SK-N-SH (cell line): ENCODE results near the gene DSCAM. TPM values are rescaled to one million over a fixed set of nuclear protein-coding genes. Genes with fewer than 3 reads are reported as not detected.

Source experiments
- CTCF ChIA-PET: fragments of 300-600, 350-600 bp; formaldehyde crosslinking; extraction: SDS; loops from one replicate; lab custom pipeline; 2021; lab: Yijun Ruan, JAX
- POLR2A ChIA-PET: fragments of 350-600 bp; sonication (Branson Sonifier 250); formaldehyde crosslinking; extraction: SDS; loops from one replicate; lab custom pipeline; 2020; ENCODE audit warnings: antibody characterized with exemption, inconsistent platforms; lab: Yijun Ruan, JAX
- DNase-seq: peaks from one replicate; pipeline ENCODE4 v3.0.0; 2012
- H2AFZ ChIP-seq: fragments of 200-600 bp; sonication (generic); 2 replicates; pipeline ENCODE4 v1.8.1; 2016; ENCODE audit warnings: antibody characterized with exemption, mild to moderate bottlenecking, low read depth
- H3F3A ChIP-seq: fragments of 200-600 bp; sonication (generic); replicated peaks from 2 replicates; pipeline ENCODE3; 2016; ENCODE audit warnings: antibody characterized with exemption, mild to moderate bottlenecking; ENCODE audit not compliant: insufficient read depth
- H3K27ac ChIP-seq, 2 experiments: fragments of 200-500 bp in 1 of 2; fragments of 200-600 bp in 1 of 2; sonication (Bioruptor generic) in 1 of 2; sonication (generic), shearing (Covaris generic) in 1 of 2; 2 replicates each; pipeline versions ENCODE4 v1.5.1 to v1.6.1; 2014 to 2016; ENCODE audit warnings: low read depth in 2 of 2, inconsistent platforms in 1 of 2, low read length in 1 of 2, mild to moderate bottlenecking in 1 of 2, mixed read lengths in 1 of 2
- H3K27me3 ChIP-seq: fragments of 200-600 bp; sonication (generic), shearing (Covaris generic); 2 replicates; pipeline ENCODE4 v1.6.1; 2016; ENCODE audit warnings: mixed run types; ENCODE audit not compliant: insufficient read depth
- H3K36me3 ChIP-seq, 2 experiments: fragments of 200-500 bp in 1 of 2; fragments of 200-600 bp in 1 of 2; sonication (Bioruptor generic) in 1 of 2; sonication (generic) in 1 of 2; replicated peaks in 1 of 2; 2 replicates each; pipeline versions ENCODE3 to v1.5.1; 2014 to 2016; ENCODE audit warnings: low read length in 1 of 2, mild to moderate bottlenecking in 1 of 2; ENCODE audit not compliant: insufficient read depth in 2 of 2, control insufficient read depth in 1 of 2
- H3K4me1 ChIP-seq, 2 experiments: fragments of 200-500 bp in 1 of 2; fragments of 200-600 bp in 1 of 2; sonication (Bioruptor generic) in 1 of 2; sonication (generic), shearing (Covaris generic) in 1 of 2; 2 replicates each; pipeline versions ENCODE4 v1.5.1 to v1.6.1; 2014 to 2016; ENCODE audit warnings: low read depth in 1 of 2, low read length in 1 of 2, mixed run types in 1 of 2; ENCODE audit not compliant: insufficient read depth in 2 of 2, control insufficient read depth in 1 of 2
- H3K4me2 ChIP-seq: fragments of 200-600 bp; sonication (generic), shearing (Covaris generic); 2 replicates; pipeline ENCODE4 v1.6.1; 2017; ENCODE audit warnings: mixed run types
- H3K4me3 ChIP-seq, 2 experiments: fragments of 200-500 bp in 1 of 2; fragments of 200-600 bp in 1 of 2; sonication (Bioruptor generic) in 1 of 2; sonication (generic), shearing (Covaris generic) in 1 of 2; 2 replicates each; pipeline versions ENCODE4 v1.5.1 to v1.8.1; 2014 to 2016; ENCODE audit warnings: low read depth in 2 of 2, inconsistent platforms in 1 of 2, low read length in 1 of 2, mild to moderate bottlenecking in 1 of 2, mixed read lengths in 1 of 2, moderate library complexity in 1 of 2
- H3K79me2 ChIP-seq: fragments of 200-600 bp; sonication (generic); 2 replicates; pipeline ENCODE4 v1.8.1; 2017; ENCODE audit warnings: mild to moderate bottlenecking; ENCODE audit not compliant: insufficient read depth
- H3K9ac ChIP-seq: fragments of 200-600 bp; sonication (generic); 2 replicates; pipeline ENCODE4 v1.6.1; 2017; ENCODE audit warnings: mixed run types
- H3K9me2 ChIP-seq: fragments of 200-600 bp; sonication (generic); 2 replicates; pipeline ENCODE4 v1.6.1; 2017; ENCODE audit warnings: mixed run types
- H3K9me3 ChIP-seq: fragments of 200-600 bp; sonication (generic); 2 replicates; pipeline ENCODE4 v1.6.1; 2017; ENCODE audit warnings: mixed run types, mild to moderate bottlenecking, moderate library complexity
- H4K20me1 ChIP-seq: fragments of 200-600 bp; sonication (generic); 2 replicates; pipeline ENCODE4 v1.6.1; 2017; ENCODE audit warnings: mild to moderate bottlenecking, mixed run types; ENCODE audit not compliant: insufficient read depth
- CHD2 ChIP-seq: fragments of 150-350 bp; IDR thresholded peaks from 2 replicates; pipeline ENCODE4 v1.6.1; 2018; ENCODE audit warnings: low read length; ENCODE audit not compliant: partially characterized antibody
- EP300 ChIP-seq, 2 experiments: IDR thresholded peaks; 2 replicates each; pipeline versions ENCODE4 v1.4.0 to v1.6.1; 2012; ENCODE audit warnings: borderline replicate concordance in 1 of 2, low read depth in 1 of 2, low read length in 1 of 2
- GATA2 ChIP-seq: sonication (generic); formaldehyde crosslinking; IDR thresholded peaks from 2 replicates; pipeline ENCODE4 v1.5.0; 2020; ENCODE audit warnings: mild to moderate bottlenecking, missing genetic modification reagents
- IRF3 ChIP-seq: fragments of 150-350 bp; IDR thresholded peaks from 2 replicates; pipeline ENCODE4 v1.6.1; 2016; ENCODE audit warnings: mild to moderate bottlenecking, low read depth, low read length
- MXI1 ChIP-seq: IDR thresholded peaks from 2 replicates; pipeline ENCODE4 v1.6.1; 2012; ENCODE audit warnings: mild to moderate bottlenecking, low read depth, low read length, improper control_type of control experiment
- NFIC ChIP-seq: IDR thresholded peaks from 2 replicates; pipeline ENCODE4 v1.4.0; 2012; ENCODE audit warnings: borderline replicate concordance
- RAD21 ChIP-seq: IDR thresholded peaks from 2 replicates; pipeline ENCODE4 v1.6.1; 2012; ENCODE audit warnings: mild to moderate bottlenecking, low read length
- RCOR1 ChIP-seq: fragments of 150-350 bp; IDR thresholded peaks from 2 replicates; pipeline ENCODE4 v1.6.1; 2017; ENCODE audit warnings: antibody characterized with exemption, low read length
- REST ChIP-seq: IDR thresholded peaks from 2 replicates; pipeline ENCODE4 v1.6.1; 2012; ENCODE audit warnings: mild to moderate bottlenecking, low read depth, low read length, moderate library complexity
- RFX5 ChIP-seq: IDR thresholded peaks from 2 replicates; pipeline ENCODE4 v1.6.1; 2012; ENCODE audit warnings: mild to moderate bottlenecking, improper control_type of control experiment, low read length
- RXRA ChIP-seq: IDR thresholded peaks from 2 replicates; pipeline ENCODE4 v1.4.0; 2012; ENCODE audit warnings: low read depth, mild to moderate bottlenecking, borderline replicate concordance
- SIN3A ChIP-seq: IDR thresholded peaks from 2 replicates; pipeline ENCODE4 v1.6.1; 2012; ENCODE audit warnings: low read depth, mild to moderate bottlenecking, low read length, moderate library complexity, borderline replicate concordance
- TAF1 ChIP-seq: IDR thresholded peaks from 2 replicates; pipeline ENCODE4 v1.6.1; 2012; ENCODE audit warnings: low read depth, mild to moderate bottlenecking, low read length, moderate library complexity, borderline replicate concordance
- TCF12 ChIP-seq: IDR thresholded peaks from 2 replicates; pipeline ENCODE4 v1.4.0; 2012
- ZBTB33 ChIP-seq: IDR thresholded peaks from 2 replicates; pipeline ENCODE4 v1.4.0; 2012; ENCODE audit warnings: low read depth, borderline replicate concordance
- WGBS: methylation state at CpG from one replicate; pipeline ENCODE4 v1.1.6; 2017; ENCODE audit warnings: low lambda C conversion rate; 5-methylcytosine and 5-hydroxymethylcytosine counted together
- polyA plus RNA-seq, 3 experiments: library from polyadenylated mRNA; depleted of rRNA; stranded (reverse); fragments of >200 nt; gene quantifications; 2 replicates each; pipeline ENCODE4 v1.2.3, GENCODE V29; 2012

The DSCAM gene
- polyA plus RNA-seq, 1 of the 3 experiments (the other 2 are of a cell fraction) = not detected

- TF ChIP-seq SIN3A (no peak), RAD21 (no peak), MXI1 (no peak), IRF3 (no peak), EP300 (IDR thresholded peaks at IDR 0.05; ENCODE audit: borderline replicate concordance in 1 of 2, low read depth in 1 of 2, low read length in 1 of 2) (no peak), TAF1 (no peak), REST (no peak), RXRA (no peak)
Observed at GRCh38 chr21:40706806-40707655, 139.9 kb downstream of the DSCAM start (continued).

- Histone ChIP-seq H3K9ac (no peak overlapping the region), H3K4me1 (no peaks in the 10 kb centered on the region), H3K27ac (no peak overlapping the region), H3K79me2 (no peaks in the 10 kb centered on the region), H3K27me3 (no peaks in the 10 kb centered on the region), H4K20me1 (no peaks in the 10 kb centered on the region), H3K4me3 (no peak overlapping the region), H3K9me3 (no peaks in the 10 kb centered on the region; the same call in 1 of the 2 replicates), H3F3A (no peaks in the 10 kb centered on the region), H3K36me3 (no peaks in the 10 kb centered on the region), H2AFZ (no peak overlapping the region), H3K4me2 (no peak overlapping the region), H3K9me2 (0 out of 2 replicates have a peak, but pooled peaks cover 2% of the 10 kb centered on the region)
- ChIA-PET CTCF (no interaction called here), POLR2A (no interaction called here)
- WGBS = 42% methylated on average over 1 of the region's 1 CpG
- DNase-seq = no peak
- TF ChIP-seq TAF1 = no peak
- no peak for TF ChIP-seq ZBTB33
- no peak for TF ChIP-seq CHD2
- no peak for TF ChIP-seq TCF12
- no peak for TF ChIP-seq RFX5
- no peak for TF ChIP-seq RCOR1
- TF ChIP-seq REST = no peak
- TF ChIP-seq GATA2 (CRISPR knock-in tag) = no peak
- TF ChIP-seq IRF3 = no peak
- no peak for TF ChIP-seq NFIC
Observed at GRCh38 chr21:40706176-40706575, 140.8 kb downstream of the DSCAM start.
